Femur (tissue), 1 donor: ENCODE data around the gene MMEL1.

Experiments
- DNase-seq: peaks from one replicate; pipeline ENCODE4 v3.0.0-alpha.2; 2017

Gene MMEL1

DNA sequence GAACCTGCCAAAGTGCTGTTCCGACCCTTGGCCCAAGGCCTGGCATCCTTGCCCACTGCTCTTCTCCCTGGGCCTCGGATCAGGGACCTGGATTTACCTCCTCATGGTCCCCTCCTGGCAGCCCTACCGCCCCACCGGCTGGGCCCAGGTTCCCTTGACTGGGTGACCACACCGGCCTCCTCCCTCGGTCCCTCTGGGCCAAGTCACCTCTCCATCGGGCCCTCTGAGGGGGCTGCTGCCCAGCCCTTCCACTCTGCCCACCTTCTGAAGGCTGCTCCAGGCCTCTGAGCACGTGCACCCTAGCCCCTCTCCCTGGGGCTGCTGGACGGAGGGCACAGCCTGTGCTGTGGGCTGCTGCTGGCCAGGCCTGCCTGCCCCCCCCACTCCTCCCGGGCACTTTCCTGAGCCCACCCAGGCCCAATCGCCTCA lies 9.3 kb upstream of the MMEL1 start:
- DNase-seq, result no peak

DNA sequence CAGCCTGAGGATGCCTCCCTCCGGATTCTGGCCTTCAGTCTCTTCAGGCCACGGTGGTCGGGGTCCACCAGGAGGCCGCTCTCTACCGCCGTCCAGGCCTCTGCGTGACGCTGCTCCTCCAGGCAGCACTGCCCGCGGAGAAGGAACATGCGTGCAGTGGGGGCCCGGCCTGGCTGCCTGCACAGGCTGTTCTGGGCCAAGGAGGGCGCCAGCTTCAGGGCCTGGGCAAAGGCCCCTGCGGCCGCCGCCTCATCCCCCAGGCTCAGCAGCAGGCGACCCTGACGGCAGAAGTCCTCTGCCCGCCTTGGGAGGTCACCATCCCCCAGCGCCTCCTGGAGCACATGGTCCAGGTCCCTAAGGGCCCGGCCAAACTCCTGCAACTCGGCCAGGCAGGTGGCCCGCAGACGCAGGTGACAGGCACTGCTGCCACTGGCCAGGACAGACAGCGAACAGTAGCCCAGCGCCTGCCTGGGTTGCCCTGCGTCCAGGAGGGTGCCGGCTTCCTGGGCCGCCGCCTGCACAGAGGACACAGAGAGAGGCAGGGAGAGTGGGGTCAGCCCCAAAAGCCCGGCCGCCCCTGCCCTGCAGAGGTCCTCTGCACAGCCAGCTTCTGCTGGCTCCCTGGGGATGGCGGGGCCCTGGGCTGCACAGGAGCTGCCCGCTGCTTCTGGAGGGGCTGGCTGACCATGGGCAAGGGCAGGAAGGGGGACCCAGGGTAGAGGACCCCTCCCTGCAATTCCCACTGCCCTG lies 8.7 kb upstream of the MMEL1 start:
- DNase-seq, result peak; percentile 12

- DNase-seq, result no peak
These were observed 7.8 kb upstream of the MMEL1 start for GRCh38 chr1:2640626-2641025.

DNA sequence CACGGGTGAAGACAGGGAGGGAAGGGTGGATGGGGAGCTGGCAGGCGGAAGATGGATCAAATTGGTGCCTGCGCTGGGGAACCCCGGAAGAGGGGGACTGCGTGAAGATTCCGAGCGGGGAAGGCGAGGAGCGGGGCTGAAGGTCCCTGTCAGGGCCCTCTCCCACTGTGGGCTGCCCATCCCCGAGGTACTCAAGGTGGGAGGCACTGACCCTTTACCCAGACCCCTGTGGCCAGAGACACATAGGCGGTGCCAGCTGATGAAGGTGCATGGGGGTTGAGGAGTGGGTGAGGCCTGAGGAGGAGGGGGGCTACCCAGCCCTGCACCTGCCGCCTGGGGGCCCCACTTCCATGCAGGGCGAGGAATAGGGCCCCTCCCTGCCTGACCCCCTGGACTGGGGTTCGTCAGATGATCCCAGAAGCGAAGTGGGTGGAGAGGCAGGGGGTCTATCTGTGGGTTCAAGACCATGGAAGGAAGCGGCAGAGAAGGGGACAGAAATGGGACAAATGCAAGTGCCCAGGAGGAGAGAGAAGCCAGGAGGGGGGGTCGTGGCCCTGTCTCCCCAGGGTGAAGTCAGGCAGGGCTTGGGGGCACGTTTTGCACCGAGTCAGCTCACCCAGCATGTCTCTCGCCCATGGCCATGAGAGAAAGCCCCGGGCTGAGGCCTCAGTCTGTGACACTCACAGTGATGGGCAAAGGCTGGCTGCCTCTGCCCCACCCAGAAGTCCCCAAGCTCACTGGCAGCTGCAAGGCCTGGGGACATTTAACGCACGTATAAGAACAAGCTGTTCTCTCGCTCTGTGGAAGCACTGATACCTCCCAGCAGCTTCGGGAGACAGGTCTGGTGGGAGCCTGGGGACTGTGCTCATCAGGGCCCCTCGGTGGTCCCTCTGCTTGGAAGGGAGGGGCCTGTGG lies 7.0 kb upstream of the MMEL1 start:
- no peak for DNase-seq

GRCh38 chr1:2639203-2639602 lies 6.4 kb upstream of the MMEL1 start:
- no peak for DNase-seq

- no peak for DNase-seq
These were observed 5.8 kb upstream of the MMEL1 start for GRCh38 chr1:2638466-2639115.

DNA sequence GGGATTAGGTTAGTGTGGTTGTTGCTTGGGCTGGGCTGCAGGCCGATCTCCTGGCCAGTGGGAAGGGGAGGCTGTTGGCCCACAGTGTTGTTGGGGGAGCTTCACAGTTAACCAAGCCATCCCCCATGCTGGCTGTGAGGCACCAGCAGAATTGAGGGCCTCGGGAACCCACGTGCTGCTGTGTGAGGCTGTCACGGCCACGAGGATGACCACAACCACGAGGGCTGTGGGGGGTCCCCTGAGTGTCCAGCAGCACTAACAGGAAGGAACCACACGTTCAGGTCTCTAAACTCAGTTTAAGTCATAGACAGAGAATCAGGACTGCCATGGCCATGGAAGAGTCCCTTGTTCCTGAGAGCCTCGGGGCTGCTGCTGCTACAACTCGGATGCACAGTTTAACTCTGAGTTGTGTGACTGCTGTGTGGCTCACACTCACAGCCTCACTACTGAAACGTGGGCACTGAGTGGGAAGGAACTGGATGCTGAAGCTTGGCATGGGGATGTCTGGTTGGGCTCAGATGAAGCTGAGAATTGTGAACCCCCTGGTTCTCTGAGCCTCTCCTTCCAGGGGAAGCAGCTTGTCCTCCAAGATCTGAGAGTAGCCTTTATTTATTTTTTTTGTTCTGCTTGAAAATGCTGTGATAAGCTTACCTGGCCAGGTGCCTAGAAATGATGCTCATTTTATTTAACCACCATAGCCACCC lies 4.8 kb upstream of the MMEL1 start:
- DNase-seq, result no peak

- DNase-seq, result no peak
These were observed 3.9 kb upstream of the MMEL1 start for GRCh38 chr1:2636733-2637132.

GRCh38 chr1:2635361-2636010 lies 2.7 kb upstream of the MMEL1 start:
- DNase-seq, result no peak

GRCh38 chr1:2633936-2634491 lies 1.2 kb upstream of the MMEL1 start:
- DNase-seq, result no peak

- DNase-seq, result no peak
These were observed 635 bp upstream of the MMEL1 start for GRCh38 chr1:2633366-2633935.

- no peak for DNase-seq
These were observed 775 bp downstream of the MMEL1 start for GRCh38 chr1:2632051-2632430.

DNA sequence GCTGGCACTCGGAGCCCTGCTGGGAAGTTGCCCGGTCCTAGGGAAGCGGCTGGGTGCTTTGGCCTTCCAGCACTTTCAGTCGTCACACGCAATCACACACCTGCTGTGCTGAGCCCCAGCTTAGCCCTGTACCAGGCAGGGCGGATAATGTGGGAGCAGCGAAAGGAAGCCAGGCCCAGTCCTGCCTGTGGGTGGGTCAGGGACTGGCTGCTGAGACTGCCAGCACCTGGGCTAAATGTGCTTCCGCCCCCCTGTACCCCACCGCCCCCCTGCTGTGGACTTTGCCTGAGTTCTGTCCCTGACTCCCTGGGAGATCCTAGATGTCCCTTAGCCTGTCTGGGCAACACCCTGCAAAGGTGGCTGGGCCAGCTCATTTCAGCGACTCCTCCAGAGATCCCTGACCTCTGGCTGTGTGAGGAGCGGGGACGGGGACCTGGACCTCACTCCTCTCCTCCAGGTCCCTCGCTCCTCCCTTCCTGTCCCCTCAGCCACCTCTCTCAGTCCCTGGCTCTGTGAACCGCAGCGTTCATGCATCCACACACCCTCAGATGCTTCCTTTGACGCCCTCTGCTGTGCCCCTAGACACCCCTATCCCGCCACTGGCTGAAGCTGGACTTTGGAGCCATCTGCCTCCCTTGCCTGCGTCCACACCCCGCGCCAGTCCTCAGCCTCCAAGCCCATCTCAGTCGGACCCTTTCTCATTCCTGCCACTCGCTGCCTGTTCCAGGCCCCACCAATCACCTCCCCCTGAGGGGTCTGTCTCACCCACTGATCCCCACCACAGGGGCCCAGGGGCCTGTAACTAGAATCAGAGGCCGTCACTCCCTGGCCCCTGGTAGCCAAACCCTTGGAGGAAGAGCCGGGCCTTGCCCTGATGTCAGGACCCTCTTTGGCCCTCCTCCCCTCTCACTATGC lies 1.4 kb downstream of the MMEL1 start:
- DNase-seq, result no peak

- no peak for DNase-seq
These were observed 2.2 kb downstream of the MMEL1 start for GRCh38 chr1:2630498-2631135.

GRCh38 chr1:2629627-2630497 lies 3.0 kb downstream of the MMEL1 start:
- DNase-seq, result peak; percentile 14

DNA sequence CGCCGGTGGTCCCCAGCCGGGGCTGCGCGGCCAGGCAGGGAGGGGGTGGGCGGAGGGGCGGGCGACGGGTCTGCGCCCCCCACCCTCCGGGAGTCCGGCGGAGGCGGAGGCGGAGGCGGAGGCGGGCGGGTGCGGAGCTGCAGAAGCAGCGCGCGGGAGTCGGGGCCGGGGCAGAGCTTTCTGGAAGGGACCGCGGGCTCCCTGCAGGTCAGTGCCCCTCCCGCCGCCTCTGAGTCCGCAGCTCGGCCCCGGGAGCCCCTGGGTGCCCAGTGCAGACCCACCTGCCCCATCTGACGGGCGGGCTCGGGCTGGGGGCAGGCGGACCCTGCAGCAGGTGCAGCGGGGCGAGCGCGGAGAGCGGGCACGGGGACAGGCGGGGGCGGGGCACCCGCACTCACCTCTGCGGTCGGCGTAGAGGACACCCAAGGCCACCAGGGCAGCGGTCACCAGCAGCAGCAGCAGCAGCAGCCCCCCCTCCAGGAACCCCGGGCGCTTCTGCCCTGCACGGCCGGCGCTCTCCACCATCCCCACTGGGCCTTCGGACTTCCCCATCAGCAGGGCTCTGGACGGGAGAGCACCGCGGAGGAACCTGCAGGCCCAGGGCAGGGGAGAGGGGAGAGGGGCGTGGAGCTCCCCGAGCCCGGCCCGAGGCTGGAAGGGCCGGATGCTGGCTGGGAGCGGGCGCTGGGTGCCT lies 3.7 kb downstream of the MMEL1 start:
- peak; percentile 9 for DNase-seq

GRCh38 chr1:2628191-2628932 lies 4.5 kb downstream of the MMEL1 start:
- DNase-seq, result peak; percentile 9

GRCh38 chr1:2627746-2628145 lies 5.1 kb downstream of the MMEL1 start:
- no peak for DNase-seq
